Bronchus fibroblast of lung (primary cell): Measurements from ENCODE around the gene MYOZ2. TPM values are rescaled to one million over a fixed set of nuclear protein-coding genes. Genes with fewer than 3 reads are reported as not detected.

Experiments
- total RNA-seq: library from RNA; depleted of rRNA; stranded (reverse); fragments of >200 nt; gene quantifications from 2 replicates; pipeline ENCODE4 v1.2.3, GENCODE V29; 2015

Gene MYOZ2
- total RNA-seq = not detected in 2 replicates

GRCh38 chr4:119135721-119136121 is at the start of gene MYOZ2:
MYOZ2 (plus strand) TSS chr4:119135832; CDS start chr4:119136526, 694 bp downstream.

GRCh38 chr4:119212234-119212963 is 76.8 kb downstream of the MYOZ2 start, which contains the start of gene USP53:
USP53 (plus strand) TSS chr4:119212713; CDS start chr4:119239760, 27,047 bp downstream.

Other genes starting within 250 kb of the MYOZ2 start
- gene SYNPO2, start 247.0 kb upstream of the MYOZ2 start, total RNA-seq = 0.34 and 0.45 TPM in 2 replicates
- 10.1 and 12.8 TPM in 2 replicates for gene USP53, start 76.9 kb downstream of the MYOZ2 start, total RNA-seq
- not detected in 2 replicates for gene FABP2, start 186.3 kb downstream of the MYOZ2 start, total RNA-seq